Lung (tissue), 12 donors: Measurements from ENCODE around the gene LPIN3. TPM values are rescaled to one million over a fixed set of nuclear protein-coding genes. Genes with fewer than 3 reads are reported as not detected.

Experiments
- ATAC-seq: fragments of 200-7000 bp; cut with Tn5 transposase; one replicate; pipeline ENCODE4 v1.9.1; 2020; ENCODE audit warnings: moderate number of reproducible peaks; ENCODE audit not compliant: insufficient read depth, low FRiP score
- DNase-seq, 3 donors: peaks; one replicate each; pipeline ENCODE4 v3.0.0-alpha.2; 2013 to 2017
- H3K27ac ChIP-seq, 2 donors: one replicate each; pipeline ENCODE4 v1.5.1; 2013; ENCODE audit warnings: mild to moderate bottlenecking in 2 of 2, moderate library complexity in 2 of 2, control low read depth in 1 of 2, inconsistent platforms in 1 of 2, low read depth in 1 of 2, low read length in 1 of 2
- H3K27me3 ChIP-seq, 3 donors: one replicate each; pipeline ENCODE4 v1.5.1; 2013; ENCODE audit warnings: low read length in 2 of 3; ENCODE audit not compliant: control insufficient read depth in 3 of 3, insufficient read depth in 3 of 3
- H3K36me3 ChIP-seq, 4 donors: one replicate each; pipeline ENCODE4 v1.5.1; 2013; ENCODE audit warnings: low read length in 4 of 4, mild to moderate bottlenecking in 1 of 4, moderate library complexity in 1 of 4; ENCODE audit not compliant: control insufficient read depth in 4 of 4, insufficient read depth in 4 of 4
- H3K4me1 ChIP-seq, 5 donors: one replicate each; pipeline ENCODE4 v1.5.1; 2013; ENCODE audit warnings: low read length in 5 of 5, mild to moderate bottlenecking in 2 of 5, moderate library complexity in 1 of 5; ENCODE audit not compliant: control insufficient read depth in 5 of 5, insufficient read depth in 5 of 5
- H3K4me3 ChIP-seq: one replicate; pipeline ENCODE4 v1.5.1; 2013; ENCODE audit warnings: mild to moderate bottlenecking, control low read depth, moderate library complexity
- H3K9ac ChIP-seq, 2 donors: one replicate each; pipeline ENCODE4 v1.5.1; 2013; ENCODE audit warnings: low read length in 2 of 2, control low read depth in 1 of 2; ENCODE audit not compliant: insufficient read depth in 1 of 2
- H3K9me3 ChIP-seq, 4 donors: one replicate each; pipeline ENCODE4 v1.5.1; 2013; ENCODE audit warnings: low read length in 3 of 4, mild to moderate bottlenecking in 1 of 4, moderate library complexity in 1 of 4; ENCODE audit not compliant: control insufficient read depth in 4 of 4, insufficient read depth in 3 of 4
- WGBS, 2 donors: extraction: QIAGEN DNeasy Blood & Tissue Kit; methylation state at CpG; one replicate each; pipeline ENCODE4 v1.1.7; 2013; 5-methylcytosine and 5-hydroxymethylcytosine counted together
- polyA plus RNA-seq, 2 donors: library from polyadenylated mRNA; stranded (reverse); fragments of 200-250 nt; gene quantifications; one replicate each; pipeline ENCODE4 v1.2.1, GENCODE V29; 2013
- total RNA-seq, 2 donors: library from RNA; depleted of rRNA in 1 of 2; stranded (reverse); fragments of >200 nt in 1 of 2; gene quantifications; one replicate each; pipeline ENCODE4 v1.2.1, GENCODE V29; 2014 to 2021
- TF ChIP-seq, protein P1 (sequence below): IDR thresholded peaks from 2 replicates; pipeline ENCODE4 v1.5.1; 2012; ENCODE audit warnings: mild to moderate bottlenecking; ENCODE audit errors: control extremely low read depth, extremely low read depth
- donor health status: control.
- donor health status: control.
- donor health status: Bipolar disorder and iron deficiency.
- donor health status: healthy.
- donor health status: DM: yes; HTN: yes; CAD: no.

Gene LPIN3
- total and polyA plus RNA-seq, 4 donors: 5.2 to 16.4 (median 10.4) TPM

DNA sequence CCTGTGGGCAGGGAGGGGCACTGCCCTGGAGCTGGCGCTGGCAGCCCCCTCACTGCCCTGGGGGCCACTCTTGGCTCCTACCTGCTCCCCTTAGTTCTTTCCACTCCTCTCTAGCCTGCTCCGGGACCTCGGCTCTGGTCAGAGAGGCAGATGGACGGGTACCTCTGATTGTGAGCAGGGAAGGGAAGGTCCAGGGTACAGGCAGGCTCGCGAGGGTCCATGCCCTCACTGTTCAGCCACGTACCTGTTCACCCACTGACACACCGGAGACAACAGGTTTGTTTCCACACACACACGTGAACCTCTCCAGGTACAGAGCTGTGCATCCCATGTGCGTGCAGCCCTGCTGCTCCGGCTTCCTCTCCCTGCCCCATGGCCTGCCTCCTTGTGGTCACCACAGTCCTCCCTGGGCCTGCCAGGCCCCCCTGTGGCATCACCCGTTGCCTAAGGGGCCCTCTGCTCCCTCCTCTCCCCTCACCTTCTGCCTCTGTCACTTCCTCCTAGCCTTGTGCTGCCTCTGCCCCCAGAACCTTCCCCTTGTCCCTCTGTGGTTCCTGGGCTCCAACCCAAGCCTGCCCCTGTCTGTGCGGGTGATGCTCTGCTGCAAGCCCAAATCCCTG lies 23.7 kb downstream of the LPIN3 start:
- ATAC-seq (no peak), DNase-seq (no peak)
- no peaks in the 10 kb centered on the region for H3K36me3 ChIP-seq
- no peak overlapping the region for H3K9ac ChIP-seq
- no peaks in the 10 kb centered on the region for H3K9me3 ChIP-seq
- H3K27ac ChIP-seq: no peak overlapping the region
- WGBS, 2 donors: 78 to 84% methylated on average over 13 of the region's 13 CpGs
- H3K27me3 ChIP-seq: peaks cover 8 to 27% (median 13%) of the 10 kb centered on the region in 3 donors
- H3K4me3 ChIP-seq: no peak overlapping the region
- H3K4me1 ChIP-seq: peaks cover 0 to 10% (median 0%) of the 10 kb centered on the region in 5 donors
- TF ChIP-seq, protein P1, sequence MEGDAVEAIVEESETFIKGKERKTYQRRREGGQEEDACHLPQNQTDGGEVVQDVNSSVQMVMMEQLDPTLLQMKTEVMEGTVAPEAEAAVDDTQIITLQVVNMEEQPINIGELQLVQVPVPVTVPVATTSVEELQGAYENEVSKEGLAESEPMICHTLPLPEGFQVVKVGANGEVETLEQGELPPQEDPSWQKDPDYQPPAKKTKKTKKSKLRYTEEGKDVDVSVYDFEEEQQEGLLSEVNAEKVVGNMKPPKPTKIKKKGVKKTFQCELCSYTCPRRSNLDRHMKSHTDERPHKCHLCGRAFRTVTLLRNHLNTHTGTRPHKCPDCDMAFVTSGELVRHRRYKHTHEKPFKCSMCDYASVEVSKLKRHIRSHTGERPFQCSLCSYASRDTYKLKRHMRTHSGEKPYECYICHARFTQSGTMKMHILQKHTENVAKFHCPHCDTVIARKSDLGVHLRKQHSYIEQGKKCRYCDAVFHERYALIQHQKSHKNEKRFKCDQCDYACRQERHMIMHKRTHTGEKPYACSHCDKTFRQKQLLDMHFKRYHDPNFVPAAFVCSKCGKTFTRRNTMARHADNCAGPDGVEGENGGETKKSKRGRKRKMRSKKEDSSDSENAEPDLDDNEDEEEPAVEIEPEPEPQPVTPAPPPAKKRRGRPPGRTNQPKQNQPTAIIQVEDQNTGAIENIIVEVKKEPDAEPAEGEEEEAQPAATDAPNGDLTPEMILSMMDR: no peak

DNA sequence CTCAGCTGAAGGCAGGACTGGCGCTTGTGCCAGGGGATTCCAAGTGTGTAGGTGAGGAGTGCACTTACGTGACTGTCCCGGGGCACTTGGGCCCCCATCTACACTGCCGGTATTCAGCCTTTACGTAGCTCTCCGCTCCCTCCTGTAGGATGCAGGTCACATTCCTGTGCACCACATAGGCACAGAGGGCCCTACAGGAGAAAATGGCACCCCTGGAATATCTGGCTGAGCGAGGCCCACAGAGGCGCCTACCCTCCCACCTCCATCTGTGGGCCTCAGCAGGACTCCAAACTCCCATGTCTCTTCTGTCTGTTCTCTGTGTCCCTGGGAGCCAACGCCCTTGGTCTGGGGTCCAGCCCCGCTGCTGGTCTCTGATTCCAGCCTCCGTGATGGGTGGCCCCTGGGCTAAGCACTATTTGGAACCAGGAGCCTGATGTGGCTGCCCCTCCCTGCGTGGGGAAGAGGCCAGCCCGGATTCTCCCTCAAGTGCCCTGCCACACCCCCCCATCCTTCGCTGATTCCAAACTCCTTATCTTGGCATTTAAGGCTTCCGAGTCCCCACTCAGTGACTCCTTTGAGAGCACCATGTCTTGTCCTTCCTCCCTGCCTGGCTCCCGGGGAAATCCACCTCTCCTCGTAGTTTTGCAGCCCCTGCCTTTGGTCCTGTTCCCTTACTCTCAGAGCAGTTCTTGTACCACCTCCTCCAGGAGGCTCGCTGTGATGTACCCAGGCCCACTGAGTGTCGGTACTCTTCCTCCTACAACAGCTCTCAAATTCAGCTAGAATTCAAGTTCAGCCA lies 24.5 kb downstream of the LPIN3 start:
- WGBS, 2 donors: 79 to 80% methylated on average over 19 of the region's 19 CpGs
- Histone ChIP-seq H3K9me3 (peaks cover 0 to 3% (median 0%) of the 10 kb centered on the region in 4 donors), H3K27me3 (peaks cover 8 to 27% (median 13%) of the 10 kb centered on the region in 3 donors), H3K4me3 (no peak overlapping the region), H3K36me3 (no peaks in the 10 kb centered on the region), H3K9ac (no peak overlapping the region), H3K27ac (no peak overlapping the region), H3K4me1 (peaks cover 0 to 10% (median 0%) of the 10 kb centered on the region in 5 donors)
- TF ChIP-seq, protein P1: no peak
- DNase-seq (no peak), ATAC-seq (no peak)

DNA sequence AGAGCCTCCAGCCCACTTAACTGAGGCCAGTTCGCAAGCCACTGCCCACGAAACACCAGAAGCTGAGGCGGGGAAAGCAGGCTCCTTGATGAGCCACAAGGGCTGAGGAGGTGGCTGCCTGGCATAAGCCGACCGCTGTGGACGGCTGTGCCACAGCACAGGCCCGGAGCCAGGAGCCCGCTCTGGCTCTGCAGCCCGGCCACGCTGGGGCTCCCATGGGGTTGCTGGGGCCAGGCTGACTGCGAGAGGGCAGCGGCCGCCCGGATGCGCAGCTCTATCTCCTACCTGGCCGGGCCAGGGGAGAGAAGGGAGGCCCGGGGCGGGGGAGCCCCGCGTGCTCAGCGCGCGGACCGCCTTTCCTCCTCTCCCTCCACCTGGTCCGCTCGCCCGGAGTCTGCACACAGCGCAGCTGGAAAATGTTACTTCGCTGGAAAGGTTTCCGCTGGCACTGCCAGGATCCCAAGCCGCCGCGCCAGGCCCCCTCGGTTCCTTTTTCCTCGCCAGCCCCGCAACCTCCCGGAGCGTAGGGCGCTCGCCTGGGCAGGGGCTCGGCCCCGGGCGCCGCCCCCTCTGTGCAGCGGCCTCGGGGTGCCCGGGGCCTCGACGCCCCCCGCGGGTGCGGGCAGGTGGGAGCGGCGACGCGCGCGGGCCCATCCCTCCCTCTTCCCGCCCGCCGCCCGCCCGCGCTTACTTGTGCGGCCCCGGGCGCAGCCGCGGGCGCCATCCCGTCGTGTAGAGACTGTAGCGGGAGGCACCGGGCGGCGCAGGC lies 25.3 kb downstream of the LPIN3 start:
- TF ChIP-seq, protein P1: no peak
- Histone ChIP-seq H3K36me3 (no peaks in the 10 kb centered on the region), H3K4me3 (no peak overlapping the region), H3K27ac (no peak overlapping the region), H3K4me1 (peaks cover 0 to 10% (median 0%) of the 10 kb centered on the region in 5 donors), H3K9ac (no peak overlapping the region), H3K9me3 (peaks cover 0 to 7% (median under 1%) of the 10 kb centered on the region in 4 donors), H3K27me3 (peaks cover 8 to 27% (median 13%) of the 10 kb centered on the region in 3 donors)
- ATAC-seq: no peak
- peak in 1 of 3 donors; percentile 48 for DNase-seq
- 4 to 5% methylated on average over 41 to 76 of the region's 76 CpGs for WGBS, 2 donors
